ENCODE results near the gene MEIKIN. TPM values are rescaled to one million over a fixed set of nuclear protein-coding genes. Genes with fewer than 3 reads are reported as not detected.
A peak's percentile ranks its signal among the peaks of the same experiment; 100 is the strongest.

Gene MEIKIN
- total and polyA plus RNA-seq, 2 of the 13 experiments (the other 11 are each of a cell fraction or from before 2014, with no cell fraction given) = not detected

DNA sequence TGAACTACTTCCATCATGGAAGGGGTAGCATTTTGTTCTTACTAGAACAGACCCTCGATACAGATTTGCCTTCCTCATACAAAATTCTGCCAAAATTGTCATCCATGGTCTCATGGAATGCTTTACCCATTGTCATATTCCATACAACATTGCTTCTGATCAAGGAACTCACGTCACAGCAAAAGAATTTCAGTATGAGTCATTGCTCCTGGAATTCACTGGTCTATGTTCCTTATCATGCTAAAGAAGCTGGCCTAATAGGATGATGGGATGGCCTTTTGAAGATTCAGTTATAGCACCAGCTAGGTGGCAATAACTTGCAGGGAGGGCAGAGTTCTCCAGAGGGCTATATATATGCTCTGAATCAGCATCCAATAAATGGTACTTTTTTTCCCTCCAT lies 130.5 kb downstream of the MEIKIN start:
- ChIA-PET CTCF (ENCODE audit: low intra/inter-chr PET ratio, low total read pairs) (no interaction called here), POLR2A (no interaction called here)
- ATAC-seq (no peak), DNase-seq (ENCODE audit: low spot score) (no peak), FAIRE-seq (no peak)
- Histone ChIP-seq H3K4me3 (replicated peaks in 1 of 3; ENCODE audit: insufficient read depth in 1 of 3, low read depth in 2 of 3, low read length in 3 of 3) (no peak overlapping the region), H4K20me1 (ENCODE audit: insufficient read depth, low read length) (no peaks in the 10 kb centered on the region), H3K27ac (ENCODE audit: extremely low read length, insufficient read depth, low read length) (no peak overlapping the region), H2AFZ (ENCODE audit: low read length) (no peak overlapping the region), H3K36me3 (replicated peaks in 1 of 2; ENCODE audit: control insufficient read depth in 1 of 2, insufficient read depth in 2 of 2, low read length in 2 of 2) (no peaks in the 10 kb centered on the region), H3K9me3 (ENCODE audit: low read length) (no peaks in the 10 kb centered on the region), H3K9ac (ENCODE audit: insufficient read depth, low read depth, low read length) (no peak overlapping the region), H3K4me1 (ENCODE audit: insufficient read depth, low read length) (no peaks in the 10 kb centered on the region), H3K27me3 (ENCODE audit: control insufficient read depth in 1 of 2, insufficient read depth in 2 of 2, low read length in 2 of 2) (no peaks in the 10 kb centered on the region; a peak in 1 of 5 replicates), H3K4me2 (ENCODE audit: low read depth, low read length) (no peak overlapping the region), H3K79me2 (ENCODE audit: insufficient read depth, low read length) (no peaks in the 10 kb centered on the region)
- 6% methylated on average over 2 of the region's 2 CpGs for WGBS (ENCODE audit: low lambda C conversion rate)
- intact Hi-C loops (cut with micrococcal nuclease; ENCODE audit: unreplicated experiment) = no loop called here
- no TSS peak for BruUV-seq (replicated peaks)
- in situ Hi-C loops (cut with HindIII; ENCODE audit: extremely low pct_ligation_motif_present, low pct_unique_long_range_greater_than_20kb) = loop anchor here (5.0 kb wide), 1 partner anchor 192 kb away; no protein-coding TSS in a partner anchor
- peak; percentile 75 for TF ChIP-seq CREB1 (IDR thresholded peaks at IDR 0.05)
- no peak for TF ChIP-seq CREB1 (CRISPR knock-in tag; IDR thresholded peaks at IDR 0.05)
- no peak for TF ChIP-seq ZNF224 (CRISPR knock-in tag; IDR thresholded peaks at IDR 0.05)

DNA sequence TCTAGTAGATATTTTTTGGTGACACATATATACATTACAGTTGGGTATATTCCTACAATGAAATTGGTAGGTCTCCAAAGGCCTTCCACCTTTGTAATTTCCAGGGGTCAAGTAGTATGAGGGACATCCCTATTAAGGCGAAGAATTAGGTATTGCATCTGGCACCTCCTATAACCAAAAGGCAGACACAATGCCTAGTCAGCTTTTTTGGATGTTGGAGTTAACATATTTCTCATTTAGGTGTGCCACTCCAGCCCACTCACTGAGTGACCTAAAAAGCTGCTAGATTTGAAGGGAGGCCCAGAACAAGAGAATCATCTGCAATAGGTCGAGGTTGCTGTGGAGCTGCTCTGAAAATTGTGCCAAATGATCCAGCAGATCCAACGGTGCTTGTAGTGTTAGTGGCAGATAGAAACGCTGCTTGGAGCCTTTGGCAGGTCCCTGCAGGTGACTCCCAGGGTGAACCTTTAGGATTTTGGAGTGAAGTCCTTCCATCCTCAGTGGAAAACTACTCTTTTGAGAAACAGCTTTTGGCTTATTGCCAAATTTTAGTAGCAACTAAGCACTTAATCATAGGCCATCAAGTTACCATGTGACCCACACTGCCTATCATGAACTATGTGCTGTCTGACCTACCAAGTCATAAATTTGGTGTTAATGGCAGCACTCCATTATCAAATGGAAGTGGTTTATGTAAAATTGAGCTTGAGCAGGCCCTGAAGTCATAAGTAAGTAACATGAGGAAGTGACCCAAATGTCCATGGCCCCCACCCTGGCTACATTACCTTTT lies 132.9 kb downstream of the MEIKIN start:
- Histone ChIP-seq H3K36me3 (replicated peaks in 1 of 2; ENCODE audit: control insufficient read depth in 1 of 2, insufficient read depth in 2 of 2, low read length in 2 of 2) (no peaks in the 10 kb centered on the region), H4K20me1 (ENCODE audit: insufficient read depth, low read length) (no peaks in the 10 kb centered on the region), H3K79me2 (ENCODE audit: insufficient read depth, low read length) (no peaks in the 10 kb centered on the region), H3K9me3 (ENCODE audit: low read length) (no peaks in the 10 kb centered on the region), H3K9ac (ENCODE audit: insufficient read depth, low read depth, low read length) (no peak overlapping the region), H2AFZ (ENCODE audit: low read length) (no peak overlapping the region), H3K4me2 (ENCODE audit: low read depth, low read length) (no peak overlapping the region), H3K27me3 (ENCODE audit: control insufficient read depth in 1 of 2, insufficient read depth in 2 of 2, low read length in 2 of 2) (no peaks in the 10 kb centered on the region; a peak in 1 of 5 replicates), H3K4me3 (replicated peaks in 1 of 3; ENCODE audit: insufficient read depth in 1 of 3, low read depth in 2 of 3, low read length in 3 of 3) (no peak overlapping the region), H3K4me1 (ENCODE audit: insufficient read depth, low read length) (no peaks in the 10 kb centered on the region), H3K27ac (ENCODE audit: extremely low read length, insufficient read depth, low read length) (no peak overlapping the region)
- no peak for FAIRE-seq
- no peak for ATAC-seq
- no TSS peak for BruUV-seq (replicated peaks)
- CTCF ChIA-PET (ENCODE audit: low intra/inter-chr PET ratio, low total read pairs) = no interaction called here
- intact Hi-C loops (cut with micrococcal nuclease; ENCODE audit: unreplicated experiment) = no loop called here
- POLR2A ChIA-PET = no interaction called here
- in situ Hi-C loops (cut with HindIII; ENCODE audit: extremely low pct_ligation_motif_present, low pct_unique_long_range_greater_than_20kb) = loop anchor here (5.0 kb wide), 1 partner anchor 195 kb away; no protein-coding TSS in a partner anchor
- WGBS (ENCODE audit: low lambda C conversion rate) = 3% methylated on average over 4 of the region's 4 CpGs
- DNase-seq (ENCODE audit: low spot score) = no peak
- TF ChIP-seq MAFK (conservative IDR thresholded peaks at IDR 0.05 in 1 of 2, IDR thresholded peaks at IDR 0.05 in 1 of 2; ENCODE audit: low read length in 2 of 2) (peak; percentile 90 to 96), REL (CRISPR knock-in tag; conservative IDR thresholded peaks at IDR 0.05) (no peak), LCORL (IDR thresholded peaks at IDR 0.05) (peak; percentile 79), LCORL (CRISPR knock-in tag; IDR thresholded peaks at IDR 0.05) (no peak), TRIM24 (CRISPR knock-in tag; IDR thresholded peaks at IDR 0.05) (no peak), HOXA9 (CRISPR knock-in tag; IDR thresholded peaks at IDR 0.05; ENCODE audit: borderline replicate concordance) (no peak), ZNF136 (CRISPR knock-in tag; IDR thresholded peaks at IDR 0.05; ENCODE audit: low read depth) (no peak), SP1 (IDR thresholded peaks at IDR 0.05) (no peak), SP1 (CRISPR knock-in tag; IDR thresholded peaks at IDR 0.05) (no peak), MBNL3 (CRISPR knock-in tag; conservative IDR thresholded peaks at IDR 0.05) (no peak), ZNF615 (CRISPR knock-in tag; IDR thresholded peaks at IDR 0.05; ENCODE audit: borderline replicate concordance) (no peak), GTF3A (CRISPR knock-in tag; conservative IDR thresholded peaks at IDR 0.05) (no peak)
